Right lobe of liver (tissue), 6 donors: Measurements from ENCODE around the gene CNPPD1. TPM values are rescaled to one million over a fixed set of nuclear protein-coding genes. Genes with fewer than 3 reads are reported as not detected.
A peak's percentile ranks its signal among the peaks of the same experiment; 100 is the strongest.

Experiments
- ATAC-seq, 4 donors: fragments of 200-7000 bp; cut with Tn5 transposase; one replicate each; pipeline ENCODE4 v1.9.1; 2020; ENCODE audit warnings: mild to moderate bottlenecking in 4 of 4, moderate library complexity in 4 of 4
- DNase-seq, 3 donors: peaks; one replicate each; pipeline ENCODE4 v3.0.0-alpha.2; 2020
- H3K27ac ChIP-seq, 3 donors: fragments of 200-600 bp; one replicate each; pipeline ENCODE4 v1.8.0; 2022
- H3K27me3 ChIP-seq, 2 donors: fragments of 200-600 bp; one replicate each; pipeline ENCODE4 v1.8.0; 2022
- H3K36me3 ChIP-seq, 4 donors: fragments of 200-600 bp; sonication (generic) in 1 of 4; one replicate each; pipeline versions ENCODE4 v1.5.1 to v1.8.0; 2017 to 2022; ENCODE audit warnings: control low read depth in 1 of 4
- H3K4me1 ChIP-seq, 4 donors: fragments of 200-600 bp; sonication (generic) in 1 of 4; one replicate each; pipeline versions ENCODE4 v1.5.1 to v1.8.0; 2017 to 2022; ENCODE audit warnings: control low read depth in 1 of 4
- H3K4me3 ChIP-seq, 3 donors: fragments of 200-600 bp; one replicate each; pipeline ENCODE4 v1.8.0; 2022
- H3K9me3 ChIP-seq, 4 donors: fragments of 200-600 bp; sonication (generic) in 1 of 4; one replicate each; pipeline versions ENCODE4 v1.5.1 to v1.8.0; 2017 to 2022; ENCODE audit warnings: control low read depth in 1 of 4
- CTCF ChIP-seq, 4 donors: fragments of 200-600 bp in 3 of 4; fragments of 450-650 bp in 1 of 4; IDR thresholded peaks; one replicate each; pipeline versions ENCODE4 v1.5.1 to v1.8.0; 2016 to 2022; ENCODE audit warnings: antibody characterized with exemption in 4 of 4, mild to moderate bottlenecking in 2 of 4
- POLR2A ChIP-seq: fragments of 450-650 bp; IDR thresholded peaks from one replicate; pipeline ENCODE4 v1.6.1; 2017; ENCODE audit warnings: antibody characterized with exemption, mild to moderate bottlenecking
- WGBS: methylation state at CpG from one replicate; pipeline ENCODE4 v1.1.6; 2018; ENCODE audit warnings: low coverage, low lambda C conversion rate; ENCODE audit not compliant: insufficient coverage; ENCODE audit errors: missing lambda C conversion rate; 5-methylcytosine and 5-hydroxymethylcytosine counted together
- intact Hi-C, 2 donors: fragments of 100-400 bp; cut with DNase I; formaldehyde crosslinking; loops; one replicate each; pipeline versions ENCODE4 v1.11.2 to v1.14.1; 2022
- total RNA-seq, 6 experiments: library from RNA; depleted of rRNA in 2 of 6; stranded (reverse); fragments of >200 nt in 2 of 6; fragmentation: NEBNext Ultra II Directional in 3 of 6; extraction: Animal tissue kit (Norgen Biotek cat#: 25700) in 3 of 6; gene quantifications; one replicate each; pipeline versions ENCODE4 v1.1.0 to v1.2.4, GENCODE V29; 2016 to 2023
- donor health status: DM: no; HTN: yes; CAD: no.
- donor health status: DM: no; HTN: no; CAD: no.
- donor health status: DM: no; HTN: no; CAD: no.
- donor health status: DM: no; HTN: yes; CAD: no.
- donor health status: DM: no; HTN: yes; CAD: no.

CNPPD1 gene
- total RNA-seq, 6 experiments from 2014 or later: 22.3 to 37.1 (median 30.2) TPM

DNA sequence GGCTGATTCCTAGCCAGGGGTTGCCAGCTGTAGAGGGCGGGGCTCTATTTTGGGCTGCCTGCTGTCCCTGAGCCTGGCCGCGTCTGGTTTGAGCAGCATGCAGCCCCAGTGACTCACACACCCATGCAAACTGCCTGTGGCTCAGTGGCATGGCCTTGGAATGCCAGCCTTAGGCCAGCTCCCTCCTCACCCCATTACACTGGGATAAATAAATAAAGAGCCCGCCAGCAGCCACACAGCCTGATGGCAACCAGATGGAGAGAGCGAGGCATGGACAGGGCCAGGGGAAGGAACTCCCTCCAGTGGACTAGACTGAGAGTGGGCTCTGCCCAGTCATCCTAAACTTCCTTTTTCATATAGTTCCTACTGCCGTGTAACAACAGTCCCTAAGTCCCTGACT is 34.4 kb downstream of the CNPPD1 start:
- TF ChIP-seq POLR2A: no peak
- TF ChIP-seq CTCF (IDR thresholded peaks at IDR 0.05): no peak
- H3K36me3 ChIP-seq: peaks cover 0 to 35% (median 3%) of the 10 kb centered on the region in 4 donors
- intact Hi-C loops: no loop called here
- H3K27me3 ChIP-seq: no peaks in the 10 kb centered on the region
- H3K4me1 ChIP-seq: no peaks in the 10 kb centered on the region
- WGBS: 57% methylated on average over 1 of the region's 6 CpGs
- no peaks in the 10 kb centered on the region for H3K9me3 ChIP-seq
- no peak for DNase-seq
- no peak overlapping the region for H3K4me3 ChIP-seq
- no peak overlapping the region for H3K27ac ChIP-seq
- peak in 2 of 4 donors; percentile 22 to 33 for ATAC-seq

DNA sequence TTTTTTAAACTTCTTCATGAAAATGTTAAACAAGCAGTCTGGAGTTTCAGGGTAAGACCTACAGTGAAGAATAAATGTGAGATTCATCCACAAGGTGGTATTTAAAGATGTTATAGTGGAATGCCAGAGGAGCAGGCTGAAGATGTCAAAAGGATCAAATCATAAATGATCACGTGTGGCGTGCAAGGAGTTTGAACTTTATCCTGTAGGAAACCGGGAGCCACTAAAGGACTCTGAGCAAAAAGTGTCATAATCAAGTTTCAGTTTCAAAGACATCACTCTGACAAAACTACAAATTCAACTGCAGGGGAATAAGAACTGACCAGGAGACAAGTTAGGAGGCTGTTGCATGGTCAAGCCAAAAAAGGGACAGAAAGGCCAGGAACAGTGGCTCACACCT is 36.0 kb downstream of the CNPPD1 start:
- intact Hi-C loops: no loop called here
- DNase-seq: no peak
- TF ChIP-seq POLR2A: no peak
- no peak for TF ChIP-seq CTCF (IDR thresholded peaks at IDR 0.05)
- no peak for ATAC-seq
- Histone ChIP-seq H3K4me3 (no peak overlapping the region), H3K4me1 (no peaks in the 10 kb centered on the region), H3K9me3 (no peaks in the 10 kb centered on the region), H3K27me3 (no peaks in the 10 kb centered on the region), H3K27ac (no peak overlapping the region), H3K36me3 (peaks cover 0 to 22% (median under 1%) of the 10 kb centered on the region in 4 donors)
- 36% methylated on average over 3 of the region's 3 CpGs for WGBS

GRCh38 chr2:219133976-219134375 is 42.7 kb downstream of the CNPPD1 start:
- no peak for DNase-seq
- Histone ChIP-seq H3K4me3 (no peak overlapping the region), H3K27me3 (no peaks in the 10 kb centered on the region), H3K36me3 (no peaks in the 10 kb centered on the region), H3K9me3 (no peaks in the 10 kb centered on the region), H3K27ac (no peak overlapping the region), H3K4me1 (peaks cover 0 to 9% (median 0%) of the 10 kb centered on the region in 4 donors)
- intact Hi-C loops: no loop called here
- ATAC-seq: no peak
- TF ChIP-seq POLR2A (no peak), CTCF (IDR thresholded peaks at IDR 0.05) (no peak)
- WGBS: 80% methylated on average over 4 of the region's 4 CpGs

GRCh38 chr2:219131744-219132143 is 45.0 kb downstream of the CNPPD1 start:
- Histone ChIP-seq H3K27me3 (no peaks in the 10 kb centered on the region), H3K27ac (no peak overlapping the region), H3K4me1 (peaks cover 0 to 22% (median 6%) of the 10 kb centered on the region in 4 donors), H3K36me3 (no peaks in the 10 kb centered on the region), H3K9me3 (no peaks in the 10 kb centered on the region), H3K4me3 (no peak overlapping the region)
- intact Hi-C loops: no loop called here
- ATAC-seq (peak; percentile 53 to 73 (median 54)), DNase-seq (no peak)
- WGBS: 54% methylated on average over 4 of the region's 4 CpGs
- TF ChIP-seq POLR2A: no peak
- no peak for TF ChIP-seq CTCF (IDR thresholded peaks at IDR 0.05)

GRCh38 chr2:219131327-219131726 is 45.4 kb downstream of the CNPPD1 start:
- DNase-seq: no peak
- Histone ChIP-seq H3K27ac (no peak overlapping the region), H3K4me1 (peaks cover 0 to 26% (median 8%) of the 10 kb centered on the region in 4 donors), H3K27me3 (no peaks in the 10 kb centered on the region), H3K4me3 (no peak overlapping the region), H3K9me3 (no peaks in the 10 kb centered on the region), H3K36me3 (no peaks in the 10 kb centered on the region)
- ATAC-seq: no peak
- WGBS: 35% methylated on average over 3 of the region's 3 CpGs
- intact Hi-C loops: no loop called here
- TF ChIP-seq CTCF (IDR thresholded peaks at IDR 0.05): no peak
- no peak for TF ChIP-seq POLR2A
